Parathyroid adenoma (tissue), 2 donors: ENCODE measurements around the gene LTK.

Experiments
- H2AFZ ChIP-seq: fragments of 300-600 bp; sonication (generic); one replicate; pipeline ENCODE4 v1.7.0; 2017; ENCODE audit warnings: antibody characterized with exemption, mild to moderate bottlenecking
- H3K27ac ChIP-seq: fragments of 300-600 bp; sonication (generic); one replicate; pipeline ENCODE4 v1.7.0; 2017
- H3K27me3 ChIP-seq: fragments of 300-600 bp; sonication (generic); one replicate; pipeline ENCODE4 v1.7.0; 2017; ENCODE audit warnings: low read length; ENCODE audit not compliant: control insufficient read depth, insufficient read depth
- H3K36me3 ChIP-seq: fragments of 300-600 bp; sonication (generic); one replicate; pipeline ENCODE4 v1.7.0; 2017; ENCODE audit warnings: low read length; ENCODE audit not compliant: control insufficient read depth, insufficient read depth
- H3K4me1 ChIP-seq: fragments of 300-600 bp; sonication (generic); one replicate; pipeline ENCODE4 v1.7.0; 2017; ENCODE audit warnings: control low read depth
- H3K4me2 ChIP-seq: fragments of 300-600 bp; sonication (generic); one replicate; pipeline ENCODE4 v1.7.0; 2017; ENCODE audit warnings: low read length
- H3K4me3 ChIP-seq: fragments of 300-600 bp; sonication (generic); one replicate; pipeline ENCODE4 v1.7.0; 2017; ENCODE audit warnings: low read depth, low read length
- H3K79me2 ChIP-seq: fragments of 300-600 bp; sonication (generic); one replicate; pipeline ENCODE4 v1.7.0; 2017; ENCODE audit warnings: control low read depth
- H3K9ac ChIP-seq: fragments of 300-600 bp; sonication (generic); one replicate; pipeline ENCODE4 v1.7.0; 2017; ENCODE audit warnings: mild to moderate bottlenecking
- H3K9me3 ChIP-seq: fragments of 300-600 bp; sonication (generic); one replicate; pipeline ENCODE4 v1.7.0; 2017; ENCODE audit warnings: low read length; ENCODE audit not compliant: control insufficient read depth
- TF ChIP-seq, protein P1 (sequence below): fragments of 300-600 bp; sonication (generic); IDR thresholded peaks from one replicate; pipeline ENCODE4 v1.7.0; 2017; ENCODE audit warnings: antibody characterized with exemption, mild to moderate bottlenecking
- donor health status: primary hyperparathyroidism.

Gene LTK

DNA sequence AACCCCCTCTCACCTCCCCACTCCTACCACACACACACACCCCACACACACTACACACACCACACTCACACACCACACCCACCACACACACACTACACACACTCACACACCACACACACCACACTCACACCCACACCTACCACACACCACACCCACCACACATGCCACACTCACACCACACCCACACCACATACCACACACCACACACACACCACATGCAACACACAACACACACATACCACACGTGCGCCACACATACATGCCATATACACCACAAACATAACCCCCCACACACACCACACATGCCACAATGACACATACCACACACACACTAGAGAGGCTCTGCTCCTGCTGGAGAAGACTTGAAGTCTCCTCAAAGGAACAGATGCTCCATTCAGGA lies 25.8 kb downstream of the LTK start:
- no peaks in the 10 kb centered on the region for H3K79me2 ChIP-seq
- no peaks in the 10 kb centered on the region for H3K27me3 ChIP-seq
- H3K4me3 ChIP-seq = no peak overlapping the region

DNA sequence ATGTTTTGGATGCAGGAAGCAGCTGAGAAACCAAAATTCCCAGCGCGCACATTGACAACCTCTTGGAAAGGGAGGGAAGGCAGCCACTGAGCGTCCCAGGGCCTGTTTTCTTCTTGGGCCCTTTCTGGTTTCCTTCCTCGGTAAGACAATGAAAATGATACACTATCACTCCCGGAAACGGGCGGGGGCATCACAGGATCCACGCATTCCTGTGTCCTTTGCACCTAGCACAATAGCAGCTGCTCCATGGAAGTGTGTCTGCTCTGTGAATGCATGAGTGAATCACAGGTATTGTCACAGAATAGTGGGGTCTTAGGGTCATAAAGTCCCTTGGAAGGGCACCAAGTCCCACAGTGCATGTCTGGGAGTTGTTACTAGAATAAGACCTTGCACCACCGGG lies 26.2 kb downstream of the LTK start:
- Histone ChIP-seq H3K4me2 (no peak overlapping the region), H3K9ac (no peak overlapping the region), H3K9me3 (no peaks in the 10 kb centered on the region), H3K36me3 (no peaks in the 10 kb centered on the region), H3K27me3 (no peaks in the 10 kb centered on the region), H3K79me2 (no peaks in the 10 kb centered on the region), H3K4me3 (no peak overlapping the region), H3K4me1 (no peaks in the 10 kb centered on the region), H2AFZ (no peak overlapping the region), H3K27ac (no peak overlapping the region)
- TF ChIP-seq, protein P1, sequence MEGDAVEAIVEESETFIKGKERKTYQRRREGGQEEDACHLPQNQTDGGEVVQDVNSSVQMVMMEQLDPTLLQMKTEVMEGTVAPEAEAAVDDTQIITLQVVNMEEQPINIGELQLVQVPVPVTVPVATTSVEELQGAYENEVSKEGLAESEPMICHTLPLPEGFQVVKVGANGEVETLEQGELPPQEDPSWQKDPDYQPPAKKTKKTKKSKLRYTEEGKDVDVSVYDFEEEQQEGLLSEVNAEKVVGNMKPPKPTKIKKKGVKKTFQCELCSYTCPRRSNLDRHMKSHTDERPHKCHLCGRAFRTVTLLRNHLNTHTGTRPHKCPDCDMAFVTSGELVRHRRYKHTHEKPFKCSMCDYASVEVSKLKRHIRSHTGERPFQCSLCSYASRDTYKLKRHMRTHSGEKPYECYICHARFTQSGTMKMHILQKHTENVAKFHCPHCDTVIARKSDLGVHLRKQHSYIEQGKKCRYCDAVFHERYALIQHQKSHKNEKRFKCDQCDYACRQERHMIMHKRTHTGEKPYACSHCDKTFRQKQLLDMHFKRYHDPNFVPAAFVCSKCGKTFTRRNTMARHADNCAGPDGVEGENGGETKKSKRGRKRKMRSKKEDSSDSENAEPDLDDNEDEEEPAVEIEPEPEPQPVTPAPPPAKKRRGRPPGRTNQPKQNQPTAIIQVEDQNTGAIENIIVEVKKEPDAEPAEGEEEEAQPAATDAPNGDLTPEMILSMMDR = no peak

More for the DNA sequence above, 25.8 kb downstream of the LTK start:
- TF ChIP-seq, protein P1 = no peak
- H3K4me2 ChIP-seq = no peak overlapping the region
- H3K9ac ChIP-seq = no peak overlapping the region
- H3K4me1 ChIP-seq = peaks cover 4% of the 10 kb centered on the region
- no peak overlapping the region for H3K27ac ChIP-seq
- H3K9me3 ChIP-seq = no peaks in the 10 kb centered on the region
- H2AFZ ChIP-seq = no peak overlapping the region
- H3K36me3 ChIP-seq = no peaks in the 10 kb centered on the region

DNA sequence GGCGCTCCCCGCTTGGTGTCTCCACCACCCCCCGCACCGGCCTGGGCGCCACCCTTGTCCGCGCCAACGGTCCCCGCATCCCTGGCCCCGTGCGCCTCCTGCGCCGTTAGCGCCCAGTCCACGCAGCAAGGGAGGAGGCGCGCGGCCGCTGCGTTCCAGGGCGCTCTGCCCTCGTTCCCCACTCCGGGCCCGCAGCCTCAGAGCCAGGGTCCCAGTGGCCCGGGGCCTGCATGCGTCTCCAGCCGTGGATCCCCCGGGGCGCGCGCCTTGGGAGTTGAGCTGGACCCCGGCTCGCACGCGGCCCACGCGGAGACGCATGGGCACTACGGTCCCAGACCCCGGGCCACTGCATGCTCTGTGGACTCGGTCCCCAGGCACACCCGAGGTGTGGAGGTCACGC lies 27.3 kb downstream of the LTK start:
- H3K27ac ChIP-seq = no peak overlapping the region
- no peak overlapping the region for H3K4me2 ChIP-seq
- no peaks in the 10 kb centered on the region for H3K4me1 ChIP-seq
- H3K27me3 ChIP-seq = no peaks in the 10 kb centered on the region
- H3K79me2 ChIP-seq = no peaks in the 10 kb centered on the region
- H3K9me3 ChIP-seq = no peaks in the 10 kb centered on the region
- no peak overlapping the region for H3K4me3 ChIP-seq
- TF ChIP-seq, protein P1 = no peak
- no peaks in the 10 kb centered on the region for H3K36me3 ChIP-seq
- H3K9ac ChIP-seq = no peak overlapping the region
- no peak overlapping the region for H2AFZ ChIP-seq

DNA sequence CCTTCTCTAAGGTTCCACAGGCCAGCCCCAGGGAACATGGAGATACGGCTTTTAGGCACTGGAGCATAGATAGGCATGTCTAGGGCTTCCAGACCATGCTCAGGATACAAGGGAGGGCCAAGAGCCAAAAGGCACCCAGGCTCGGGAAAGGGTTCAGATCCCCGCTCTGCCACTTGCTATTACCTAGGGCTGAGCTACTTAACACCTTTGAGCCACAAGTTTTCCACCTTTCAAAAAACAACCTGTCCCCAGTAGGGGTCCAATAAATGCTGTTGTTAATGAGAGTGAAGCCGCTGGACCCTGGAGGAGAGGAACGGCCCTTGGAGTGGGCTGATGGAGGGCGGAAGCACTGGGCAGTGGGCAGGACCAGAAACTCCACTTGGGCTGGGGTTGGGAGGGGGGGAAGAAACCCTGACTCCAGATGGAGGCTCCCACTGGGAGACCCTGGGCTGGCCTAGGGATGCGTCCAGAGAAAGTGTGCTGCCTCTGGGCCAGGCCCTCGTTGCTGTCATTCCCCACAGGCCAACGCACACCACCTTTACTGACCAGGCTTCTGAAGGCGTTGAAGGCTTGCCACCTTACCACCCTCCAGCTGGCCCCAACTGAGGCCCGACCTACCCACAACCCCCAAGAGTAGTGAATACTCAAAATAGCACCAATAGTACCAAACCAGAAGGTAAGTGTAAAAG lies 28.5 kb downstream of the LTK start:
- Histone ChIP-seq H3K36me3 (no peaks in the 10 kb centered on the region), H2AFZ (no peak overlapping the region), H3K27me3 (no peaks in the 10 kb centered on the region), H3K9me3 (no peaks in the 10 kb centered on the region), H3K79me2 (no peaks in the 10 kb centered on the region), H3K4me2 (no peak overlapping the region), H3K27ac (no peak overlapping the region), H3K4me1 (no peaks in the 10 kb centered on the region), H3K9ac (no peak overlapping the region), H3K4me3 (no peak overlapping the region)
- TF ChIP-seq, protein P1 = no peak

DNA sequence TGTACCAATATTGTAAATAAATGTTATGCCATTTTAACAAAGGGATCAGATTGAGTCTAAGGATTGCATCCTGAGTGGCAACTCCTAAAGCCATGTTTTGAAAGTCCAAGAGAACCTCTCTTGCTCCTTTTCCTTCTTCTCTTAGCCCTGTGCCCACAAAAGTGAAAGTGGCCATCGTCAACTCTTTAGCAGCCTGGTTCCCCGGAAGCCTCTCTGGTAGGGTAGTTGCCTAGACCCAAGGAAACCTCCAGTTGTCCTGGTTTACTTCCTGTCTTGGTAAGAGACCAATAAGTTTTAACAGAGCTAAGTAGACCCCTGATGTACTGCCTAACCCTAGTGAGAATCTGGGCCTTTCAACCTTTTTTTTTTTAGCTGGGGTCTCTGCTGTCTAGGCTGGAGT lies 30.1 kb downstream of the LTK start:
- TF ChIP-seq, protein P1 = no peak
- H3K9me3 ChIP-seq = no peaks in the 10 kb centered on the region
- H3K4me3 ChIP-seq = no peak overlapping the region
- H3K27me3 ChIP-seq = no peaks in the 10 kb centered on the region
- no peaks in the 10 kb centered on the region for H3K4me1 ChIP-seq
- H3K27ac ChIP-seq = no peak overlapping the region
- H3K79me2 ChIP-seq = no peaks in the 10 kb centered on the region
- no peak overlapping the region for H3K4me2 ChIP-seq
- H3K36me3 ChIP-seq = no peaks in the 10 kb centered on the region
- no peak overlapping the region for H2AFZ ChIP-seq
- no peak overlapping the region for H3K9ac ChIP-seq
